ENCODE data around the gene FBLN1. TPM values are rescaled to one million over a fixed set of nuclear protein-coding genes. Genes with fewer than 3 reads are reported as not detected.

The FBLN1 gene
- total and polyA plus RNA-seq, 9 donors, result 62.7 to 394 (median 189) TPM

DNA sequence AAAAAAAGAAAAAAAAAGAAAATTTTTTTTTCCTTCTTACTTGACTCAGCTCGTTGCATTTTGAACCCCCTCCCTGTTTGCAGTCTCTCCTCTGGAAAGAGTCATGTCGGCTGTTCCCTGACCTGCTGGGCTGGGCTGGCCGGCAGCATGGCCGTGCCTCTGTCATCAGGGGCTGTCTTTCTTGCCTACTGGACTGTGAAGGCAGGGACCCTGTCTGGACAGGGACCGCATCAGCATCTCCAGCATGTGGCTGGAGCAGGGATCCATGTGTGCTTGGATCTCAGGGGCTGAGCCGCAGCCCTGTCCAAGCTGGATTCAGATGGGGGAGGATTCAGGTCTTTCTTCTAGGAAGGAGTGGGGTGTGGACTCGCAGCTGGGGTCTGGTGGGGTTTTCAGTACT, 15.5 kb downstream of the FBLN1 start:
- intact Hi-C loops (cut with DNase I), result no loop called here
- 84 to 87% (median 85%) methylated on average over 7 of the region's 7 CpGs for WGBS, 3 donors
- Histone ChIP-seq H3K4me3 (no peak overlapping the region), H3K36me3 (no peaks in the 10 kb centered on the region), H3K27ac (no peak overlapping the region), H3K27me3 (no peaks in the 10 kb centered on the region), H3K4me1 (ENCODE audit: insufficient read depth) (peaks cover 12% of the 10 kb centered on the region), H3K9me3 (no peaks in the 10 kb centered on the region)
- TF ChIP-seq, protein P1, sequence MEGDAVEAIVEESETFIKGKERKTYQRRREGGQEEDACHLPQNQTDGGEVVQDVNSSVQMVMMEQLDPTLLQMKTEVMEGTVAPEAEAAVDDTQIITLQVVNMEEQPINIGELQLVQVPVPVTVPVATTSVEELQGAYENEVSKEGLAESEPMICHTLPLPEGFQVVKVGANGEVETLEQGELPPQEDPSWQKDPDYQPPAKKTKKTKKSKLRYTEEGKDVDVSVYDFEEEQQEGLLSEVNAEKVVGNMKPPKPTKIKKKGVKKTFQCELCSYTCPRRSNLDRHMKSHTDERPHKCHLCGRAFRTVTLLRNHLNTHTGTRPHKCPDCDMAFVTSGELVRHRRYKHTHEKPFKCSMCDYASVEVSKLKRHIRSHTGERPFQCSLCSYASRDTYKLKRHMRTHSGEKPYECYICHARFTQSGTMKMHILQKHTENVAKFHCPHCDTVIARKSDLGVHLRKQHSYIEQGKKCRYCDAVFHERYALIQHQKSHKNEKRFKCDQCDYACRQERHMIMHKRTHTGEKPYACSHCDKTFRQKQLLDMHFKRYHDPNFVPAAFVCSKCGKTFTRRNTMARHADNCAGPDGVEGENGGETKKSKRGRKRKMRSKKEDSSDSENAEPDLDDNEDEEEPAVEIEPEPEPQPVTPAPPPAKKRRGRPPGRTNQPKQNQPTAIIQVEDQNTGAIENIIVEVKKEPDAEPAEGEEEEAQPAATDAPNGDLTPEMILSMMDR (IDR thresholded peaks at IDR 0.05), result no peak
- no peak for TF ChIP-seq POLR2A (IDR thresholded peaks at IDR 0.05)
- TF ChIP-seq EP300 (IDR thresholded peaks at IDR 0.05), result no peak
- DNase-seq, result no peak

DNA sequence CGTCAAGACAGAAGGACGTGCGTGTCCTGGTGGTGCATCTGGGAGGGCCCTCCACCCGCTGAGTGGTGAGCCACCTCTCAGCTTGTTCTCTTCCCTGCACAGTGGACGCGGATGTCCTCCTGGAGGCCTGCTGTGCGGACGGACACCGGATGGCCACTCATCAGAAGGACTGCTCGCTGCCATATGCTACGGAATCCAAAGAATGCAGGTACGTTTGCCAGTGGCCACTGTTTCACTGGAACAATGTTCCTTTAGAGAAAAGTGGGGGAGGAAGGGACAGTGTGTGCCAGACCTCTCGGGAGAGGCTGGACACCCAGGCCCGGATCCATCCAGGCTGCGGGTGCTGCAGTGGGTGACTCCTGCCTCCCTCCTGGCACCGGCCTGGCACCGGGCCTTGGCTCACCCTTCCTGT, 15.9 kb downstream of the FBLN1 start:
- intact Hi-C loops (cut with DNase I), result no loop called here
- H3K27me3 ChIP-seq, result no peaks in the 10 kb centered on the region
- WGBS, 3 donors, result 85 to 93% (median 86%) methylated on average over 17 of the region's 17 CpGs
- H3K36me3 ChIP-seq, result no peaks in the 10 kb centered on the region
- DNase-seq, result no peak
- TF ChIP-seq POLR2A (IDR thresholded peaks at IDR 0.05), result no peak
- TF ChIP-seq, protein P1 (IDR thresholded peaks at IDR 0.05), result no peak
- no peak for TF ChIP-seq EP300 (IDR thresholded peaks at IDR 0.05)
- no peaks in the 10 kb centered on the region for H3K9me3 ChIP-seq
- H3K27ac ChIP-seq, result no peak overlapping the region
- H3K4me3 ChIP-seq, result no peak overlapping the region
- peaks cover 12% of the 10 kb centered on the region for H3K4me1 ChIP-seq (ENCODE audit: insufficient read depth)

DNA sequence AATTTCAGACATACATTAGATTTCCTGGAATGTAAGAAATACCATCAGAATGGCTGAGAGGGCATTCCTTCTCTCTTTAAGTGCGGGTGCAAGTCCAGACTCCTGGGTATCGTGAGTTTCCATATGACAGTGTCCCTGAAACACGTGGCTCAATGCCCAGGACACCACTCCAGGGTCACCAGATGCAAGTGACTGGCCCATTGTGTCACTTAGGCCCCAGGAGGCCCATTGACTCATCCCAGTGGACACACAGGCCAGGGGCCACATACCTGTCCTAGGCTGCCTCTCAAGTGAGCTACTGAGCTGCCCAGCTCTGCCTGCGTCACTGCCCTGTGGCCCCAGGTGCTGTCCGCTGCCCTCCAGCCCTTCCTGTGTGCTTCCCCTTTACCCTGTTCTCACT, 18.5 kb downstream of the FBLN1 start:
- H3K4me1 ChIP-seq (ENCODE audit: insufficient read depth), result peaks cover 7% of the 10 kb centered on the region
- 90 to 98% (median 93%) methylated on average over 5 of the region's 5 CpGs for WGBS, 3 donors

DNA sequence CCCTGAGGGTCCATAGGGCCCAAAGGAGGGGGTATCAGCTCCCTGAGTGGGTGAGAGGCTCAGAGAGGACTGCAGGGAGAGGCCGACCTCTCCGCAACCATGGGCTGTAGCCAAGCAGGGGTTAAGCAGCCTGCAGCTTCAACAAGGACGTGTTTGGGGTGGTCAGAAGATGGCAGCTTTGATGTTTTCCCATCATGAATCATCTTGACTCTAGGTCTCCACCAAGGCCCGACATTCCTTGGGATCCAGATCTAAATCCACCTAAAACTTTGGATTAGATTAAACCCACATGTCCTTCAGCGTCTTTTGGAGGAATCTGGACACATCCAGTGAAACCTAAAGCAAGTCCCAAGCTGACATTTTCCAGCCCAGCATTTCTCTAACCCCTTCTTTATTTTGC, 19.8 kb downstream of the FBLN1 start:
- no peaks in the 10 kb centered on the region for H3K27me3 ChIP-seq
- no peaks in the 10 kb centered on the region for H3K9me3 ChIP-seq
- H3K4me3 ChIP-seq, result no peak overlapping the region
- intact Hi-C loops (cut with DNase I), result no loop called here
- no peaks in the 10 kb centered on the region for H3K36me3 ChIP-seq
- TF ChIP-seq EP300 (IDR thresholded peaks at IDR 0.05) (no peak), POLR2A (IDR thresholded peaks at IDR 0.05) (no peak)
- TF ChIP-seq, protein P1 (IDR thresholded peaks at IDR 0.05), result no peak
- H3K4me1 ChIP-seq (ENCODE audit: insufficient read depth), result no peaks in the 10 kb centered on the region
- 57 to 74% (median 73%) methylated on average over 5 of the region's 5 CpGs for WGBS, 3 donors
- DNase-seq, result no peak
- H3K27ac ChIP-seq, result no peak overlapping the region

More for the DNA sequence above, 18.5 kb downstream of the FBLN1 start:
- H3K36me3 ChIP-seq, result no peaks in the 10 kb centered on the region
- TF ChIP-seq, protein P1 (IDR thresholded peaks at IDR 0.05), result no peak
- TF ChIP-seq POLR2A (IDR thresholded peaks at IDR 0.05) (no peak), EP300 (IDR thresholded peaks at IDR 0.05) (no peak)
- no peak overlapping the region for H3K4me3 ChIP-seq
- intact Hi-C loops (cut with DNase I), result no loop called here
- no peaks in the 10 kb centered on the region for H3K27me3 ChIP-seq
- no peak for DNase-seq
- H3K27ac ChIP-seq, result no peak overlapping the region
- no peaks in the 10 kb centered on the region for H3K9me3 ChIP-seq
